Prostate gland (tissue), 2 donors: Measurements from ENCODE around the gene CUX1. TPM values are rescaled to one million over a fixed set of nuclear protein-coding genes. Genes with fewer than 3 reads are reported as not detected.
"Not testable (repeated sequence)": the region's sequence is repeated elsewhere in the genome, so short reads cannot be mapped to it uniquely, and the experiment has no call there.

Experiments used
- DNase-seq: peaks from one replicate; pipeline ENCODE4 v3.0.0-alpha.2; 2019; ENCODE audit warnings: low spot score
- H3K27ac ChIP-seq, 2 donors: fragments of 200-600 bp; sonication (generic); 2 replicates each; pipeline ENCODE4 v1.5.1; 2017 to 2019
- H3K27me3 ChIP-seq: fragments of 200-600 bp; sonication (generic); replicated peaks from 2 replicates; pipeline ENCODE4 v1.5.1; 2019; ENCODE audit not compliant: insufficient read depth
- H3K36me3 ChIP-seq, 2 donors: fragments of 200-600 bp; sonication (generic); 1 replicate in 1 of 2; 2 replicates in 1 of 2; pipeline versions ENCODE4 v1.5.1 to v1.8.1; 2017 to 2019
- H3K4me1 ChIP-seq: fragments of 200-600 bp; sonication (generic); replicated peaks from 2 replicates; pipeline ENCODE4 v1.5.1; 2019
- H3K4me3 ChIP-seq, 2 donors: fragments of 200-600 bp; sonication (generic); 2 replicates each; pipeline ENCODE4 v1.5.1; 2017 to 2019
- H3K9me3 ChIP-seq: fragments of 200-600 bp; sonication (generic); 2 replicates; pipeline ENCODE4 v1.5.1; 2017
- CTCF ChIP-seq, 4 experiments: fragments of 200-600 bp in 2 of 4; fragments of 450-650 bp in 2 of 4; sonication (generic) in 2 of 4; IDR thresholded peaks; 1 replicate in 3 of 4; 2 replicates in 1 of 4; pipeline ENCODE4 v1.5.1; 2016 to 2019; ENCODE audit warnings: antibody characterized with exemption in 4 of 4, mild to moderate bottlenecking in 2 of 4, moderate library complexity in 2 of 4
- POLR2A ChIP-seq: fragments of 450-650 bp; IDR thresholded peaks from one replicate; pipeline ENCODE4 v1.6.1; 2016; ENCODE audit warnings: antibody characterized with exemption, mild to moderate bottlenecking
- POLR2AphosphoS5 ChIP-seq: sonication (generic); formaldehyde crosslinking; IDR thresholded peaks from one replicate; pipeline ENCODE4 v1.6.1; 2017; ENCODE audit warnings: antibody characterized with exemption
- WGBS: methylation state at CpG from one replicate; pipeline ENCODE4 v1.1.5; 2018; 5-methylcytosine and 5-hydroxymethylcytosine counted together
- intact Hi-C: fragments of 100-400 bp; cut with DNase I; formaldehyde crosslinking; loops from one replicate; pipeline ENCODE4 v1.14.2; 2022
- total RNA-seq, 2 donors: library from RNA; depleted of rRNA; stranded (reverse); fragments of >200 nt; gene quantifications; one replicate each; pipeline ENCODE4 v1.1.0, GENCODE V29; 2016

The CUX1 gene
- total RNA-seq, 2 donors from 2014 or later = 96.3 to 99.2 TPM

- H3K27ac ChIP-seq = no peak overlapping the region
- H3K4me3 ChIP-seq = no peak overlapping the region
- no peaks in the 10 kb centered on the region for H3K9me3 ChIP-seq
- WGBS = 87% methylated on average over 8 of the region's 8 CpGs
- no peaks in the 10 kb centered on the region for H3K4me1 ChIP-seq
- H3K27me3 ChIP-seq = no peaks in the 10 kb centered on the region
- no peaks in the 10 kb centered on the region for H3K36me3 ChIP-seq
- TF ChIP-seq CTCF (IDR thresholded peaks at IDR 0.05) = no peak
- TF ChIP-seq POLR2AphosphoS5 = no peak
- no peak for TF ChIP-seq POLR2A
- intact Hi-C loops = no loop called here
- no peak for DNase-seq
Observed at GRCh38 chr7:101866328-101866727, 48.9 kb downstream of the CUX1 start.

GRCh38 chr7:101867265-101867664 lies 49.8 kb downstream of the CUX1 start:
- no peaks in the 10 kb centered on the region for H3K4me1 ChIP-seq
- no peak overlapping the region for H3K4me3 ChIP-seq
- TF ChIP-seq POLR2A (no peak), POLR2AphosphoS5 (no peak), CTCF (IDR thresholded peaks at IDR 0.05) (no peak)
- no peak overlapping the region for H3K27ac ChIP-seq
- no peaks in the 10 kb centered on the region for H3K36me3 ChIP-seq
- H3K9me3 ChIP-seq = no peaks in the 10 kb centered on the region
- DNase-seq = no peak
- H3K27me3 ChIP-seq = no peaks in the 10 kb centered on the region
- WGBS = 92% methylated on average over 12 of the region's 12 CpGs
- intact Hi-C loops = no loop called here

DNA sequence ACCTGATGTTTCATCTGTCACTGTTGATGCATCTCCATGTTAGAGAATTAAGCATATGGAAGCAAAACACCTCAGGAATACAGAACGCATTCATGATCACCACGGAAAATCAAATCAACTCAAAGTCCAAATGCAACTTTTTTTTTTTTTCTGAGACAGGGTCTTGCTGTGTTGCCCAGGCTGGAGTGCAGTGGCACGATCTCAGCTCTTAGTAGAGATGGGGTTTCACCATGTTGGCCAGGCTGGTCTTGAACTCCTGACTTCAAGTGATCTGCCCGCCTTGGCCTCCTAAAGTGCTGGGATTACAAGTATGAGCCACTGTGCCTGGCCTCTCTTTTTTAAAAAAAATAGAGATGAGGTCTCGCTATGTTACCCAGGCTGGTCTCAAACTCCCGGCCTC lies 50.3 kb downstream of the CUX1 start:
- H3K27ac ChIP-seq, H3K4me1 ChIP-seq, H3K27me3 ChIP-seq, H3K36me3 ChIP-seq, H3K9me3 ChIP-seq, DNase-seq, H3K4me3 ChIP-seq, intact Hi-C loops: not testable (repeated sequence)
- WGBS = 96% methylated on average over 6 of the region's 6 CpGs

DNA sequence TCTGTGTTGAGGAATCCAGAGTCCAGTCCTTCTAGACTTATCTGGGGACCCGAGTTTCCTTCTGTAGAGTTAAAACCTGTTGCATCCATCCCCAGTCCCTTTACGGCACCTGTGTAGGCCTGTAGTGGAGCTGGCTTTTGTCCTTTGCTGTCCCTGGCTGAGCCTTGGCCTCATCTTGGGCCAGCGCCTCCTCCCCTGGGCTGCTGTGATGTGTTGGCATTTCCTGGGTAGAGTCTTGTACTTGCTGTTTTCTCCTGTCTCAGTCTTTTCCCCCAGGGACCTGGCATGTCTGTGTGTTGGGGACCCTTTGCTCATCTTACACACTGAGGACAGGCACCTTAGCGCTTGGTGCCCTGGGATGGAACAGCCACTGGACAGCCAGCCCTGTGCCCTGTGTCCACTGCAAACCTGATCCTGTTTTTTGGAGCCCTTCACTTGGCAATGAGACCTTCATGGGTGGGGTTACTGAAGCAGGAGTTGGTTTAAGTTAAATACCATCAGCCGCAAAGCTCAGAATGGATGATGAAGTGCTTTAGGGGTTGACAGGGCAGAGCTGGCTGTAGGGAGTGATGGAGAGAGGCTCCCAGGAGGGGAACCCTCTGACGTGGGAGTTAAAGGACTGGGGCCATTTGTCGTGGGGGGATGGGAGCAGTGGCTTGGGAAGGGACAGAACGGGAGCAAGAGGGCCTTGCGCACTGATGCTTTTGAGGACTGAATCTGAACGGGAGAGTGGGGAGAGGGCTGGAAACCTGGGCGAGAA lies 50.9 kb downstream of the CUX1 start:
- Histone ChIP-seq H3K27ac (no peak overlapping the region), H3K4me3 (no peak overlapping the region), H3K4me1 (no peaks in the 10 kb centered on the region), H3K27me3 (no peaks in the 10 kb centered on the region), H3K9me3 (no peaks in the 10 kb centered on the region), H3K36me3 (no peaks in the 10 kb centered on the region)
- DNase-seq = no peak
- intact Hi-C loops = no loop called here
- 88% methylated on average over 11 of the region's 11 CpGs for WGBS
- TF ChIP-seq POLR2A (no peak), CTCF (IDR thresholded peaks at IDR 0.05) (no peak), POLR2AphosphoS5 (no peak)

DNA sequence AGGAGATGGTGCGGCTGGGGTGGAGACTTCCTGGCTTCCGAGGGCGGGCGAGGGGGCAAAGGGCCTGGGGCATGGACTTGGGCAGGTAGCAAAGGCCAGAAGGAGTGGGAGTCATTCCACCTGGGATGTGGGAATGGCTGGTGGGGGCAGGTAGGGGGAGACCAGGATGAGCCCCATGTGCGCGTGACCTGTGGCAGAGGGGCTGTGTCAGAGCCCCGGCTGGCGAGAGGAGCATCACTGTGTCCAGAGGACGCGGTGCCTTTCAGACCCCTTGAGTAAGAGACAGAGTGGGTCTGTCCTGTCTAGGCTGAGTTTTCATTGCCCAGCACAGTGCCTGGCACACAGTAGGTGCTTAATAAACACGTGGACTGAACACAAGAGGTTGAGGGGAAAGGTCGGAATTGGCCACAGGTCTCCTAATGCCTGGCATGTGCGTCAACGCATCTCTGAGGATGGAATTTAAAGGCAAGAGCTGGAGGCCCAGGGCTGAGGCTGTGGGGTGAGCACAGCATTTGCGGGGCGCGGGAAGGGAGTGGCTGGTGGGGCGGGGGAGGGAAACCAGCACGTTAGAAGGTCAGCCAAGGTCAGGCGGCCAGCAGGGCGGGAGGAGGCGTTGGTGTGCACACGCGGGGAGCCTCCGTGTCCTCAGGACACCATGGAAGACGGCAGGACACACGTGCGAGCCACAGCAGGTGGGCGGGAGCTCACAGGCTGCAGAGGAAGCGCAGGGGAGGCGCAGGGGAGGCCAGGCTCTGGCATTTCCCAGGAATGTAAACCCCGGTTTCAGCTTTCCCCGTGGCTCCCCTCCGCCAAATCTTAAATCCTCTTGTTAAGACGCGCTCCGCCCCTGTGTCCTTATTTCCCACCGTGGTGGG lies 51.8 kb downstream of the CUX1 start:
- WGBS = 68% methylated on average over 38 of the region's 38 CpGs
- no peaks in the 10 kb centered on the region for H3K27me3 ChIP-seq
- no peak for DNase-seq
- peak overlapping the region; percentile 70 to 72 for H3K27ac ChIP-seq
- H3K9me3 ChIP-seq = no peaks in the 10 kb centered on the region
- no peak overlapping the region for H3K4me3 ChIP-seq
- no peak for TF ChIP-seq CTCF (IDR thresholded peaks at IDR 0.05)
- TF ChIP-seq POLR2AphosphoS5 = no peak
- no peak for TF ChIP-seq POLR2A
- no peaks in the 10 kb centered on the region for H3K36me3 ChIP-seq
- intact Hi-C loops = no loop called here
- H3K4me1 ChIP-seq = no peaks in the 10 kb centered on the region
